GM19452 (cell line): Measurements from ENCODE around the gene MRPS26.
"Not testable (repeated sequence)": the region's sequence is repeated elsewhere in the genome, so short reads cannot be mapped to it uniquely, and the experiment has no call there.

Source experiments
- ATAC-seq: cut with Tn5 transposase; IDR thresholded peaks from one replicate; pipeline ENCODE4 v1.9.1; 2021; ENCODE audit not compliant: unreplicated experiment

The MRPS26 gene

DNA sequence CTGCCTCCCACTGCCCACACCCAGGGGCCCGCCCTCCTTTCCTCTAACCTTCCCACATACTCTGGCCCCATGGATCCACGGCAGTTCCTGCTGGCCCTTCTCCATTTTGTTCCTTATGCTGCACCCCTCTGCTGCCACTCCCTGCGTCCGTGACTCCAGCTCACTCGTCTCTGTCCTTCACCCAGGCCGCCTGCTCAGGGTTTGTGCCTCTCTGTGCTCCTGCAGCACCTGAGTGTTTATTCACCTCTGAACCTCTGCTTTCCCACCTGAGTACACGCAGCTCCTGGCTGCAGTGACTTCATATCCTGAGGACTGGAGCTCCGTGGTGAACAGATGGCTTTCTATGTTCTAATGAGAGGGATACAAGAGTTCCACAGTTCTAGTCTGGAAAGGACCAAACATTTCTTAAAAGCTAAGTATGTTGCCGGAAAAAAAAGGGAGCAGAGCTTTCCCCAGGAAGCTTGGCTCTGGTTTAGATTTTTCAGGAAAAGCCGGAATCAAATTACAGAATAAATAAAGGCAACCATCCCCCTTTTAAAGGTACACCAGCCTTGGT, 3.9 kb upstream of the MRPS26 start:
- ATAC-seq, result no peak

DNA sequence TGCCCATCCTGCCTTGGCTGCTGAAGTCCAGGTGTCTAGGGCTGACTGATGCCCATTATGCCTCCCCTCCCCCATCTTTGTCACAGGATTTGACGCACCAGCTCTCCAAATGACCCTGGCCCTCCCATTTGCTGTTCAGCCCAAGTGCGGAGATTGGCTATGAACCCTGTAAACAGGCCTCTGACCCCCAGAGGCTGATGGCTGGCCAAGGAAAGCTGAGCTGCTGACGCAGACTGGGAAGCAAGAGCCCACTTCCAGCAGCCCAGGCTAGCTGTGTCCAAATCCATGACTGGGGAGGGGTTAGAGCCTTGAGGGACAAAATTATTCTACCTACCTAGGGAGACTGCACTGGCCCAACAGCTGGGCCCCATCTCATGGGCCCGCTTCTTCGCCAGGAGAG, 3.2 kb upstream of the MRPS26 start:
- no peak for ATAC-seq

DNA sequence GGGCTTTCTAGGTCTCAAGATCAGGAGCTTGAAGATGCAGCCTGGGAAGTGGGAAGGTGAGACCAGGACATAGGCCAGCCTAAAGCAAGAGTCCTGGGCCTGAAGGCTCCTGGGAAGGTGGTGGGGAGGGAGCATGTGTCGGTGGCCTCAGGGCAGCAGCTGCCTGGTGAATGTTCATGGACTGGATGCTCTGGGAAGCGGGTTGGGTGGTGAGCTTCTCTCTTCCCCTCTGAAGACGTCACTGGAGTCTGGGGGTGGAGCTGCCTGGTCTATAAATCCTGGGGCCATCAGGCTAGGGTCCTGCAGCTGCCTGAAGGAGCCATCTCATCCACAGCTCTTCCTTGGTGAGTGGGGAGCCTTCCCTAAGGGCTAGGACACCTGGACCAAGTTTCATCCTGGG, 2.5 kb upstream of the MRPS26 start, which contains the start of gene GNRH2:
GNRH2 (plus strand) TSS at position 301 of the 400 bp plus-strand sequence. CDS start 793 bp downstream, outside the sequence.
- ATAC-seq, result no peak

DNA sequence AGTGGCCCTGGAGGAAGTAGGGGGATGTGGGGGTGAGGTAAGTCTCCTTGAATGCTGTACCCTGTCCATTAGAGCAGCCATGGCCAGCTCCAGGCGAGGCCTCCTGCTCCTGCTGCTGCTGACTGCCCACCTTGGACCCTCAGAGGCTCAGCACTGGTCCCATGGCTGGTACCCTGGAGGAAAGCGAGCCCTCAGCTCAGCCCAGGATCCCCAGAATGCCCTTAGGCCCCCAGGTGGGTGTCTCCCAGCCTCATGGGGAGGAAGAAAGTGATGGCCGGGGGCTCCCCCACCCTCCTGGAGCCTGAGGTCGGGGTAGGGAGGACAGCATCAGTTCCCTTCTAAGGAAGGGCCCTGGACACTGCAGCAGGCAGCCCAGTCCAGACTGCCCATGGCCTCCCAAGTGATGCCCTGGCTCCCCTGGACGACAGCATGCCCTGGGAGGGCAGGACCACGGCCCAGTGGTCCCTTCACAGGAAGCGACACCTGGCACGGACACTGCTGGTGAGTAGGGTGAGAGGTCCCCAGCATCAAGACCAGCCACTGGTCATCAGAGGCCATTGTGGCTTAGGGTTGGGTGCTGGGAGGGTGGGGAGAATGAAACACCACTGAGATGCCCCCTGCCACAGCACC, 1.4 kb upstream of the MRPS26 start:
- ATAC-seq, result no peak

DNA sequence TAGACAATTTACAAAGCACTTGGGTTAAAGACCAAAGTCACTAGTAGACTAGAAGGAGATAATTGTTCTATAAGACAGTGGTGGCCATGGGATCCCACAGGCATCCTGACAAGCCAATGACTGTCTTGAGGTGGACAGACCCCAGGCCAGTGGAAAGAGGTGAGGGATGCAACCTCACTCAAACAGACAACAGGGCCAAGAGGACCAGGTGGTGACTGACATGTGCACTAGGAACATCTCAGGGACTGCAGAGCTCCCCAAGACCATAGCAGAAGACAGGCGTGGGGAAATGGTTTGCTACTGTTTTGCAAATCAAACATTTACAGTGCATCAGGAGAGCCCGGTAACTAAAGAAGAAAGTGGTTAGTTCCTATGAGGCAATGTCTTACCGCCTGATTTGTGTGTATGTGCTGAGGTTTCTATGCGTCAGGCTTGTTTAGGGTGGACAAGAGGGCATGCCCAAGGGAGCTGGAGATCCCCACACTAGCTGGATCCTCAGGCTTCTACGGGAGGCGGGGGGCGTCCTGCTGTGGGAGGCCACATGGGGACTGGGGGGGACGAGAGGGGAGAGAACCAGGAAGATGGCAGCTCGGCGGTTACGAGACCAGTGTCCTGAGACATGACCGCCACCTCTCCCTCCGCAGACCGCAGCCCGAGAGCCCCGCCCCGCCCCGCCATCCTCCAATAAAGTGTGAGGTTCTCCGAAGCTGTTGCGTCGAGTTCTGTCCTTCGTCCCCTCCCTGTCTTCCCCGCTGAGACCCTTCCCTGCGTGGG, 623 bp upstream of the MRPS26 start:
- ATAC-seq, result peak; percentile 43

DNA sequence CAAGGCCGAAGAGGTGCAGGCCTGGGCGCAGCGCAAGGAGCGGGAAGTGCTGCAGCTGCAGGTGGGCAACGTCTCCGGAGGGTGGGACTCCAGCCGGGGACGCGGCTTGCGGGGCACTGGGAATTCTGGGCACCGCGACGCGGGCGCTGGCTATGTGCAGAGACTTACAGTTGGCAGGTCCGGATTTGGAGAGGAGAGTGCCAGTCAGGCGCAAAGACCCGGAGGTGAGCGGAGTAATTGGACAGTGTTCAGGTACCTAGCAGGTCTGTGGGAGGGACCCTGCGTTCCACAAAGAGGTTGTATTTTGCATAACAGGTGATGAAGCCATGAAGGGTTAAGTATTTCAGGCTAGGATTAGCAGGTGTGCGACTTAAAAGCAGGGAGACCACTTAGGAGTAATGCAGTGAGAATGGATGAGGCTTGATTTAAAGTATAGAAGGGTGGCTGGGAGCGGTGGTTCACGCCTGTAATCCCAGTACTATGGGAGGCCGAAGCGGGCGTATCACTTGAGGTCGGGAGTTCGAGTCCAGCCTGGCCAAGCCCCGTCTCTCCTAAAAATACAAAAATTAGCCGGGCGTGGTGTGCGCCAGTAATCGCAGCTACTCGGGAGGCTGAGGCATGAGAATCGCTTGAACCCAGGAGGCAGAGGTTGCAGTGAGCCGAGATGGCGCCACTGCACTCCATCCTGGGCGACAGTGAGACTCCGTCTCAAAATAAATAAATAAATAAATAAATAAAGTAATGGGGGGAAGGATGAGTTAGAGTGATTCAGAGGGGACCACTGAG, 1.0 kb downstream of the MRPS26 start:
- no peak for ATAC-seq

DNA sequence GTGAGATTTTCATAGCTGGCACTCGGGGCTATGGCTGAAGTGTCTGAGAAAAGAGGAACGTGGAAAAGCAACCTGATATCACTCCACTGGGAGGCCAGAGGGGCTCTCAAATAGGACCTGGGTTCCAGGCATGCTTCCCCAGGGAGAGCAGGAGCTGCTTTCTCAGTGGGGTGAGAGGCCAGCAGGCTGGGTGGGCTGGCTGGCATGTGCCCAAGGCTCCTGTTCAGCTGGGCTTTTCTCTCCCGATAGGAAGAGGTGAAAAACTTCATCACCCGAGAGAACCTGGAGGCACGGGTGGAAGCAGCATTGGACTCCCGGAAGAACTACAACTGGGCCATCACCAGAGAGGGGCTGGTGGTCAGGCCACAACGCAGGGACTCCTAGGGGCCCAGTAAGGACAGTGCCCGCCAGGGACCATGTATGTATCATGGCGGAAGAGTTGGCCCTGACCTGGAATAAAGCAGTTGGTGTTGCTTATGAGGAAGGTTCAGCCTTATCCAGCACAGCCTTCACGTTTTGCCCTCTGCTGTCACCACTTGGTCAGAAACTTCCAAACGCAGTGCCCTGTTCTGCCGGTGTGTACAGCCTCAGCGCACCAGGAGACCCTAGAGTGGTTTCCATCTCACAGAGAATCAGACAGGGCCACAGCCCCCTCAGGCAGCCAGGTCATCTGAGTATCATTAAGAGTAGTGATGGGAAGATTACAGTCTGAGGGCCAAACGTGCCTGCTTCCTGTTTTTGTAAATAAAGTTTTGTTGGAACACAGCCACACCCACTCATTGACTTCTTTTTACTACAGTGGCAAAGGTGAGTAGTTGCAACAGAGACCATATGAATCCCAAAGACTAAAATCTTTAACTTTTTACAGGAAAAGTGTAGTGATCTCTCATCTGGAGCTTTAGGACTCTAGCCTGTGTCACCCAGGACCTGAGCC, 1.9 kb downstream of the MRPS26 start:
- ATAC-seq, result no peak

DNA sequence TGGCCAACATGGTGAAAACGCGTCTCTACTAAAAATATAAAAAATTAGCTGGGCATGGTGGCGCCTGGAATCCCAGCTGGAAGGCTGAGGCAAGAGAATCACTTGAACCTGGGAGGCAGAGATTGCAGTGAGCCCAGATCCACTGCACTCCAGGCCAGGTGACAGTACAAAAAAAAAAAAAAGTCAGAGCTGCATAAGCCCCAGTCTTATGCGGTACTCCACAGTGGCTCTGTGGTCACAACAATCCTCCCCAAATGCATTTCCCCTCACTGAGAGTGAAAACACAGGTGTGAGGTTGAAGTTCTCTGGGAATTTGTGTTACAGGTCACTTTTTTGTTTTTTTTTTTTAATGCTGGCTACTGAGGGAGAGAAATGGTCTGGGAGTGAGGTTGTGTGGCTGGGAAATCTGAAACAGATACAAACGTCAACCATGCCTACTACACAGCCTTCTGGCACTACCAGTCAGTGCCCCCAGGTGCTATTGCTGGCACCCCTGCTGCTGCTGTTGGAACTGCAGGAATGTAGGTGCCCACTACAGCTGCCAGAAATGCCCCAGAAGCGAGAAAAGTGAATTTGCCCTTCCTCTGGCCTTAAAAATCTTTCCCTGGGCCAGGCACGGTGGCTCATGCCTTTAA, 5.7 kb downstream of the MRPS26 start:
- ATAC-seq, result no peak

DNA sequence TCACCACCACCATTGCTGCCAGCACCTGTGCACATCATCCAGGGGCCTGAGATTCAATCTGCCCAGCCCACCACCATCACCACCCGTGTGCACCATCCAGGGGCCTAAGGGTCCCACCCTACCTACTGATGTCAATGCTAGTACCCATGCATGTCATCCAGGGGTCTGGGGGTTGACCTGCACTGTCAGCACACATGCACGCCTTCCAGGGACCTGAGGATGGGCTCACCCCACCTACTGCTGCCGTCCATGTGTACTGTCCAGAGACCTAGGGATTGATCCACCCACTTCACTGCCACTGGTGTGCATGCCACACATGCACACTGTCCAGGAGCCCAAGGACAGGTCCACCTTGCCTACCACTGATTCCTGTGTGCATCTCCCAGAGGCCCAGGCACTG, 13.6 kb downstream of the MRPS26 start:
- no peak for ATAC-seq

DNA sequence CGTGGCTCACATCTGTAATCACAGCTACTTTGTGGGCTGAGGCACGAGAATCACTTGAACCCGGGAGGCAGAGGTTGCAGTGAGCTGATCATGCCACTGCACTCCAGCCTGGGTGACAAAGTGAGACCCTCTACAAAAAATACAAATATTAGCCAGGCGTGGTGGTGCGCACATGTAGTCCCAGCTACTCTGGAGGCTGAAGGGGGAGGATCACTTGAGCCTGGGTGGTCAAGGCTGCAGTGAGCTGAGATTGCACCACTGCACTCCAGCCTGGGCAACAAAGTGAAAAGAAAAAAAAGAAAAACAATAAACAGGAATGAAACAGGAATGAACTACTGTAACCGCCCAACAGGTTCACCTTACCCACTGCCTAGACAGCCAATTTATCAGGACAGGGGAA, 18.3 kb downstream of the MRPS26 start:
- not testable (repeated sequence) for ATAC-seq

DNA sequence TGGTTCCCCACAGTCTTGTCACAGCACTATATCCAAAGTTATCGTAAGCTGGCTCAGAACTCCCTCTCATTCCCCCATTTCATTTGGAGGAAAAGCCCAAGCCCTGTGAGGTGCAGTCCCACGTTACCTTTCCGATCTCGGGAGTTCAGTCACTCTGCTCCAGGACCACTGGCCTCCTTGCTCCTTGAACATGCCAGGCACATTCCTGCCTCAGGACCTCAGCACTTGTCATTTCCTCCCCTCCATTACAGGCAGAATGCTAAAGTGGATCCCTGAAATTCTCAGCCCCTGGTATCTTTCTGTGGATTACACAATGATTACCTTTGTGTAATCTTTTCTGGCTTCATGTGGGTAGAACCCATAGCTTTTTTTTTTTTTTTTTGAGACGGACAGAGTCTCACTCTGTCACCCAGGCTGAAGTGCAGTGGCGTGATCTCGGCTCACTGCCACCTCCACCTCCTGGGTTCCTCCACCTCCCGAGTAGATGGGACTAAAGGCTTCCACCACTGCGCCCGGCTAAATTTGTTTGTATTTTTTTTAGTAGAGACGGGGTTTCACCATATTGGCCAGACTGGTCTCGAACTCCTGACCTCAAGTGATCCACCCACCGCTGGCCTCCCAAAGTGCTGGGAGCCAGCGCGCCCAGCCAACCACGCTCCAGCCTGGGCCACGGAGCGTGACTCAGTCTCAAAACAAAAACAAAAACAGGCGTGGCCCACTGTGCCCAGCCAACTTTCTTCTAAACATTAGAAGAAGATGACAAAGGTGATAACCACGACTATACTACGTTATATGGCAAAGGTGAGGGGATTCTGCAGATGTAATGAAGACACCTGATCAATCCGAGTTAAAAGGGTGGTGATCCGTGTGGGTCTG, 21.5 kb downstream of the MRPS26 start:
- no peak for ATAC-seq

DNA sequence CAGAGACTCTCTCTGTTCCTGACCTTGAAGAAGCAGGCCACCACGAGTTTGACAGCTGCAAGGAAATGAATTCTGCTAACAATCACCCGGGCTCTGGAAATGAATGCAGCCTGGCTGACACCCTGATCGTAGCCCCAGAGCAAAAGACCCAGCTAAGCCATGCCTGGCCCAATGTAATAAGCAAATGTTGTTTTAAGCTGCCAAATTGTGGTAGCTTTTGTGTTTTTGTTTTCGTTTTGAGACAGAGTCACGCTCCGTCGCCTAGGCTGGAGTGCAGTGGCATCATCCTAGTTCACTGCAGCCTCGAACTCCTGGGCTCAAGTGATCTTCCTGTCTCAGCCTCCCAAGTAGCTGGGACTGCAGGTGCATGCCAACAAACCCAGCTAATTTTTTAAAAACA, 22.2 kb downstream of the MRPS26 start:
- no peak for ATAC-seq

DNA sequence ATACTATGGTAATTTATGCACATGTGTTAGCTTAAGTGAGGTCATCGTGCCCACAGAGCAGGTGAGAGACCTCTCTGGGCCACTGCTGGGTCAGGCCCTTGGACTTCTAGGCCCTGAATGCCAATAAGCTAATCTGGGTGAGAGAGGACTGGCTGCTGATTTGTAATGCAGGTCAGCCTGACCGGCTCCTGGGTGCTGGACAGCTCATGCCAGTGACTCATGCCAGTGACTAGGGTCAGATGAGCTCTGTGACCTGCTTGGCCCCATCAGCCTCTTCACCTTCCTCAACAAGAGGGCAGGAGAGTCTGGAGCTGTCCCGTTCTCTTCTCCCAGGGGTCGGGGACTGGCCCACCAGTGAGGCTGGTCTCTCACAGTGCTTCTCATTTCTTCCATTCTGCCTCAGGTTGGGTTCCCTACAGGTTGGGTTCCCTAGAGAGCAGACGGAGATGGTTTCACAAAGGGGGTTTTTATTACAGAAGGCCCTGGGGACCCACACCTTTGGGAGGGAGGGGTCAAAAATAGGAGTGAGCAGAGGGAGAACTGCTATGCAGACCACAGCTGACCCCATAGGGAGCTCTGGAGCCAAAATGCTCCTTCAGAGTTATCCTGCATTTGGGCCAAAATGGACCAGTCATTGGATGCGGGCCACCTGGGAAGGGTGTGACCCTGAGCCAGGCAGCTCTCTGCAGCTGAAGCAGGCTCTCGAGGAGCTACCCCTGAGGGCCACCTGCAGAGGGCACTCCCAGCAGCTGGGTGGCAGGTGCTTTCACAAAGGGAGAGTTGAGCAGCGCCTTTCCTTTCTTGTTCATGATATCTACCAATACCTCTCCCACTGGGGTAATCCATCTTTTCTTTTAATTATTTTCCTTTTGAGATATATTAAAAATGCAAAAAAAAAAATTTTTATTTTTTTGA, 23.4 kb downstream of the MRPS26 start:
- no peak for ATAC-seq

DNA sequence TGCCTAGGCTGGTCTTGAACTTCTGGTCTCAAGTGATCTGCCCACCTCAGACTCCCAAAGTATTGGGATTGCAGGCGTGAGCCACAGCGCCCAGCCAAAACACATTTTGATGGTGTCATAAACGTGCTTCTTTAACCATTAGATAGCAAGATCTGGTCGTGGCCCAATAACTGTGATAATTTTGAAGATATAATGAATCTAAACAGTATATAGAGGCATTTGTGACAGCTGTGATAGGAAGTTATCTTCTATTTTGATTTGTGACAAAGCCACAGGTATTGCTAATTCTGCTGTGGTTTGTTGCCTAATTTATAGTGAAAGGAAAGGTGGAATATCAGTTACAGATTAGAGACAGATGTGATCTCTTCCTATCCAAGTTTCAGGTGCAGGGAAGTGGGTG, 24.9 kb downstream of the MRPS26 start:
- ATAC-seq, result no peak

DNA sequence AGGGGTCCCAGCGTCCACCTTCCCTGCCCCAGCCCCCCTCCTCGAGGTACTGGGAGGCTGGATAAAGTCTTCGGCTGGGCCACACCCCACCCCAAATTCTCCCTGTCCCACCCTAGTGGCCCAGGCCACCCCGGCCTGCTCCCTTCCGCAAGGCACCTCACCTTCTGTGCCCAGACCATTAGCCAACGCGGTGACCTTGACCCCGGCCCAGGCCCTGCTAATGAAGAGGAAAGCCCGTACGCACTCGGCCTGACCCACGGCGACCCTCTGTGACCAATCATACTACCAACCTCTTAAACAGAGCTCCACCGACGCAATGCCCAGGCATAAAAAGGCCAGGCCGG, 25.4 kb downstream of the MRPS26 start:
- ATAC-seq, result no peak

DNA sequence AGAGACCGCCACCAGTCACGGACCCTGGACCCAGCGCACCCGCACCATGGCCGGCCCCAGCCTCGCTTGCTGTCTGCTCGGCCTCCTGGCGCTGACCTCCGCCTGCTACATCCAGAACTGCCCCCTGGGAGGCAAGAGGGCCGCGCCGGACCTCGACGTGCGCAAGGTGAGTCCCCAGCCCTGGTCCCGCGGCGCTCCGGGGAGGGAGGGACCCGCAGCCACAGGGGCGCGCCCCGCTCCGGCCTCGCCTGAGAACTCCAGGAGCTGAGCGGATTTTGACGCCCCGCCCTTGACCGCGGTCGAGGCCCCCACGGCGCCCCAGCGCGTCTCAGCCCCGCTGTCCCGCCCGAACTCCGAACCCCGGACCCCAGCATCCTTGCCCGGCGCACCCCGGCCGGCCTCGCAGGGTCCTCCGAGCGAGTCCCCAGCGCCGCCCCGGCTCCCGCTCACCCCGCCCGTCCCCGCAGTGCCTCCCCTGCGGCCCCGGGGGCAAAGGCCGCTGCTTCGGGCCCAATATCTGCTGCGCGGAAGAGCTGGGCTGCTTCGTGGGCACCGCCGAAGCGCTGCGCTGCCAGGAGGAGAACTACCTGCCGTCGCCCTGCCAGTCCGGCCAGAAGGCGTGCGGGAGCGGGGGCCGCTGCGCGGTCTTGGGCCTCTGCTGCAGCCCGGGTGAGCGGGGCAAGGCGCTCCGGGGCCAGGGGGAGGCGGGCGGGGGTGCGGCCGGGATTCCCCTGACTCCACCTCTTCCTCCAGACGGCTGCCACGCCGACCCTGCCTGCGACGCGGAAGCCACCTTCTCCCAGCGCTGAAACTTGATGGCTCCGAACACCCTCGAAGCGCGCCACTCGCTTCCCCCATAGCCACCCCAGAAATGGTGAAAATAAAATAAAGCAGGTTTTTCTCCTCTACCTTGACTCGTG, 26.0 kb downstream of the MRPS26 start, which contains the start of gene OXT:
OXT (plus strand) TSS at position 11 of the 920 bp plus-strand sequence; CDS start at position 47, 36 bp downstream.
- no peak for ATAC-seq
